Measurements from ENCODE around the gene HOXA10. TPM values are rescaled to one million over a fixed set of nuclear protein-coding genes. Genes with fewer than 3 reads are reported as not detected.

Gene HOXA10
- total and polyA plus RNA-seq, 2 experiments from 2014 or later: not detected

- peak in 1 of 2 donors; percentile 55 for DNase-seq (ENCODE audit: low read depth in 1 of 2, low spot score in 1 of 2)
- Histone ChIP-seq H3K27ac (no peak overlapping the region), H3K4me1 (ENCODE audit: low read depth) (peaks cover 3% of the 10 kb centered on the region), H3K36me3 (no peaks in the 10 kb centered on the region), H3K4me3 (peak overlapping the region; percentile 41), H3K27me3 (peaks cover 100% of the 10 kb centered on the region), H3K9me3 (ENCODE audit: low read depth) (no peaks in the 10 kb centered on the region)
- TF ChIP-seq CTCF (IDR thresholded peaks at IDR 0.05; ENCODE audit: low read depth, low read length): no peak
These were observed 10.4 kb upstream of the HOXA10 start for GRCh38 chr7:27184337-27185012.

GRCh38 chr7:27183682-27184336 is 9.7 kb upstream of the HOXA10 start:
- Histone ChIP-seq H3K36me3 (no peaks in the 10 kb centered on the region), H3K27ac (no peak overlapping the region), H3K4me3 (peak overlapping the region; percentile 41), H3K9me3 (ENCODE audit: low read depth) (no peaks in the 10 kb centered on the region), H3K4me1 (ENCODE audit: low read depth) (peaks cover 3% of the 10 kb centered on the region), H3K27me3 (peaks cover 100% of the 10 kb centered on the region)
- no peak for DNase-seq (ENCODE audit: low read depth in 1 of 2, low spot score in 1 of 2)
- TF ChIP-seq CTCF (IDR thresholded peaks at IDR 0.05; ENCODE audit: low read depth, low read length): no peak

- Histone ChIP-seq H3K27ac (no peak overlapping the region), H3K4me1 (ENCODE audit: low read depth) (peaks cover 3% of the 10 kb centered on the region), H3K27me3 (peaks cover 100% of the 10 kb centered on the region), H3K36me3 (no peaks in the 10 kb centered on the region), H3K4me3 (peak overlapping the region; percentile 41), H3K9me3 (ENCODE audit: low read depth) (no peaks in the 10 kb centered on the region)
- no peak for DNase-seq (ENCODE audit: low read depth in 1 of 2, low spot score in 1 of 2)
- TF ChIP-seq CTCF (IDR thresholded peaks at IDR 0.05; ENCODE audit: low read depth, low read length): no peak
These were observed 9.0 kb upstream of the HOXA10 start for GRCh38 chr7:27182861-27183681.

GRCh38 chr7:27182285-27182841 is 8.2 kb upstream of the HOXA10 start:
- peaks cover 100% of the 10 kb centered on the region for H3K27me3 ChIP-seq
- H3K9me3 ChIP-seq (ENCODE audit: low read depth): no peaks in the 10 kb centered on the region
- no peak for TF ChIP-seq CTCF (IDR thresholded peaks at IDR 0.05; ENCODE audit: low read depth, low read length)
- no peaks in the 10 kb centered on the region for H3K36me3 ChIP-seq
- H3K4me3 ChIP-seq: no peak overlapping the region
- no peak for DNase-seq (ENCODE audit: low read depth in 1 of 2, low spot score in 1 of 2)
- peaks cover 3% of the 10 kb centered on the region for H3K4me1 ChIP-seq (ENCODE audit: low read depth)
- no peak overlapping the region for H3K27ac ChIP-seq

- no peak for TF ChIP-seq CTCF (IDR thresholded peaks at IDR 0.05; ENCODE audit: low read depth, low read length)
- Histone ChIP-seq H3K9me3 (ENCODE audit: low read depth) (no peaks in the 10 kb centered on the region), H3K27me3 (peaks cover 100% of the 10 kb centered on the region), H3K4me1 (ENCODE audit: low read depth) (peaks cover 3% of the 10 kb centered on the region), H3K36me3 (no peaks in the 10 kb centered on the region), H3K27ac (no peak overlapping the region), H3K4me3 (no peak overlapping the region)
- DNase-seq (ENCODE audit: low read depth in 1 of 2, low spot score in 1 of 2): no peak
These were observed 7.7 kb upstream of the HOXA10 start for GRCh38 chr7:27181795-27182275.
